Breast epithelium (tissue), 4 donors: ENCODE measurements around the gene MYO5B. TPM values are rescaled to one million over a fixed set of nuclear protein-coding genes. Genes with fewer than 3 reads are reported as not detected.

Experiments used
- DNase-seq, 2 donors: peaks; one replicate each; pipeline ENCODE4 v3.0.0-alpha.2; 2019; ENCODE audit warnings: low spot score in 2 of 2
- H3K27ac ChIP-seq, 2 donors: fragments of 200-600 bp; sonication (generic) in 1 of 2; one replicate each; pipeline ENCODE4 v1.5.1; 2016 to 2019; ENCODE audit warnings: mild to moderate bottlenecking in 1 of 2
- H3K27me3 ChIP-seq, 2 donors: fragments of 200-600 bp; sonication (generic) in 1 of 2; one replicate each; pipeline versions ENCODE4 v1.5.1 to v1.6.0; 2017 to 2019; ENCODE audit warnings: control low read depth in 1 of 2, mild to moderate bottlenecking in 1 of 2
- H3K36me3 ChIP-seq: fragments of 200-600 bp; one replicate; pipeline ENCODE4 v1.5.1; 2019
- H3K4me1 ChIP-seq, 2 donors: fragments of 200-600 bp; sonication (generic); one replicate each; pipeline ENCODE4 v1.5.1; 2016 to 2019; ENCODE audit warnings: control low read depth in 1 of 2
- H3K4me3 ChIP-seq, 3 donors: fragments of 200-600 bp; sonication (generic); 1 replicate in 2 of 3; 2 replicates in 1 of 3; pipeline ENCODE4 v1.5.1; 2016 to 2019; ENCODE audit warnings: mild to moderate bottlenecking in 3 of 3, moderate library complexity in 2 of 3
- H3K9me3 ChIP-seq, 2 donors: fragments of 200-600 bp; sonication (generic) in 1 of 2; one replicate each; pipeline ENCODE4 v1.5.1; 2016 to 2019; ENCODE audit warnings: control low read depth in 1 of 2
- POLR2A ChIP-seq: fragments of 450-650 bp; IDR thresholded peaks from one replicate; pipeline ENCODE4 v1.6.1; 2016; ENCODE audit warnings: antibody characterized with exemption, mild to moderate bottlenecking, moderate library complexity
- POLR2AphosphoS5 ChIP-seq, 3 donors: sonication (generic); formaldehyde crosslinking; IDR thresholded peaks; one replicate each; pipeline ENCODE4 v1.6.1; 2017; ENCODE audit warnings: antibody characterized with exemption in 3 of 3
- intact Hi-C: fragments of 100-400 bp; cut with DNase I; formaldehyde crosslinking; loops from one replicate; pipeline ENCODE4 v1.15.1; 2023; ENCODE audit warnings: low total_unique reads
- total RNA-seq, 3 donors: library from RNA; depleted of rRNA; stranded (reverse); fragments of >200 nt; gene quantifications; one replicate each; pipeline ENCODE4 v1.1.0, GENCODE V29; 2016
- TF ChIP-seq, protein P1 (sequence below), 3 donors: fragments of 450-650 bp; IDR thresholded peaks; one replicate each; pipeline ENCODE4 v1.5.1; 2016 to 2017; ENCODE audit warnings: antibody characterized with exemption in 3 of 3, mild to moderate bottlenecking in 3 of 3, moderate library complexity in 3 of 3

MYO5B gene
- total RNA-seq, 3 donors from 2014 or later = 2.4 to 53.1 (median 22.0) TPM

DNA sequence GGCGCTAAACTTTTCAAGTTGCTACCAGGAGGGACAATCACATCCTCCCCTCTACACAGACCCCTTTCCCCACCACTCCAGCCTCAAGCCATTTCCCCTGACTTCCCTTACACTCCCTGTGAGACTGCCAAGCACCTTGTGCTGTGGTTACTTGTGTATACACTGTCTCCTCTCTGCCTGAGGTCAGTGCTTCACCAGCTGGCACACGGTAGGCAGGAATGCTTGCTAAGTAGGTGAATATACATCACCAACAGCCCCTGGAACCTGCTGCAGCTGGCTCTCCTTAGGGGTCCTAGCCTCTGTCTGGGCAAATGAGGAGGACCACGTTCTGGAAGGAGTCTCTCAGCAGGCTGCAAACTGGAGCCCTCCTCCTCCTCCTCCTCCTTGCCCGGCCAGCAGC lies 343.3 kb downstream of the MYO5B start:
- H3K36me3 ChIP-seq = no peaks in the 10 kb centered on the region
- no peaks in the 10 kb centered on the region for H3K4me1 ChIP-seq
- DNase-seq = no peak
- intact Hi-C loops = no loop called here
- TF ChIP-seq POLR2AphosphoS5 (IDR thresholded peaks at IDR 0.05) (no peak), POLR2A (no peak)
- TF ChIP-seq, protein P1, sequence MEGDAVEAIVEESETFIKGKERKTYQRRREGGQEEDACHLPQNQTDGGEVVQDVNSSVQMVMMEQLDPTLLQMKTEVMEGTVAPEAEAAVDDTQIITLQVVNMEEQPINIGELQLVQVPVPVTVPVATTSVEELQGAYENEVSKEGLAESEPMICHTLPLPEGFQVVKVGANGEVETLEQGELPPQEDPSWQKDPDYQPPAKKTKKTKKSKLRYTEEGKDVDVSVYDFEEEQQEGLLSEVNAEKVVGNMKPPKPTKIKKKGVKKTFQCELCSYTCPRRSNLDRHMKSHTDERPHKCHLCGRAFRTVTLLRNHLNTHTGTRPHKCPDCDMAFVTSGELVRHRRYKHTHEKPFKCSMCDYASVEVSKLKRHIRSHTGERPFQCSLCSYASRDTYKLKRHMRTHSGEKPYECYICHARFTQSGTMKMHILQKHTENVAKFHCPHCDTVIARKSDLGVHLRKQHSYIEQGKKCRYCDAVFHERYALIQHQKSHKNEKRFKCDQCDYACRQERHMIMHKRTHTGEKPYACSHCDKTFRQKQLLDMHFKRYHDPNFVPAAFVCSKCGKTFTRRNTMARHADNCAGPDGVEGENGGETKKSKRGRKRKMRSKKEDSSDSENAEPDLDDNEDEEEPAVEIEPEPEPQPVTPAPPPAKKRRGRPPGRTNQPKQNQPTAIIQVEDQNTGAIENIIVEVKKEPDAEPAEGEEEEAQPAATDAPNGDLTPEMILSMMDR (IDR thresholded peaks at IDR 0.05) = no peak
- no peak overlapping the region for H3K4me3 ChIP-seq
- no peak overlapping the region for H3K27ac ChIP-seq
- H3K27me3 ChIP-seq = no peaks in the 10 kb centered on the region
- H3K9me3 ChIP-seq = no peaks in the 10 kb centered on the region

DNA sequence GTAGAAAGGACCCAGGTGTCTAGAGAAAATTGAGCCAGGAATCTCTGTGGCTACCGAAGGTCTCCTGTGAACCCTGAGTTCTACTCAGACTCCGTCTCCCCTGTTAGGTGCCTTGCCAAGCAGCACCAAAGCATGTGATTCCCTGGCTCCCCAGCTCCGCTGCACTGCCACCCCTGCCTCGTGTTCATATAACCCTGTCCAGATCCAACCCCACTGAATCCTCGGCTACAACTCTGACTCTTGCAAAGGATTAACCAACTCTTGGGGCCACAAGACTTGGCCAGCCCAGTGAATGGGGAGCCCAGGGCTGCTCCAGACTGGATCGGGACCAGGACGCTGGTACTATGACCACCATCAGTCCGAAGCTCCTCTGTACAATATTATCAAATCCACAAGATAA lies 344.3 kb downstream of the MYO5B start:
- TF ChIP-seq, protein P1 (IDR thresholded peaks at IDR 0.05) = no peak
- TF ChIP-seq POLR2AphosphoS5 (IDR thresholded peaks at IDR 0.05) = no peak
- no peak for TF ChIP-seq POLR2A
- DNase-seq = no peak
- Histone ChIP-seq H3K9me3 (no peaks in the 10 kb centered on the region), H3K4me1 (no peaks in the 10 kb centered on the region), H3K27me3 (no peaks in the 10 kb centered on the region), H3K36me3 (no peaks in the 10 kb centered on the region), H3K4me3 (no peak overlapping the region), H3K27ac (no peak overlapping the region)
- intact Hi-C loops = no loop called here

DNA sequence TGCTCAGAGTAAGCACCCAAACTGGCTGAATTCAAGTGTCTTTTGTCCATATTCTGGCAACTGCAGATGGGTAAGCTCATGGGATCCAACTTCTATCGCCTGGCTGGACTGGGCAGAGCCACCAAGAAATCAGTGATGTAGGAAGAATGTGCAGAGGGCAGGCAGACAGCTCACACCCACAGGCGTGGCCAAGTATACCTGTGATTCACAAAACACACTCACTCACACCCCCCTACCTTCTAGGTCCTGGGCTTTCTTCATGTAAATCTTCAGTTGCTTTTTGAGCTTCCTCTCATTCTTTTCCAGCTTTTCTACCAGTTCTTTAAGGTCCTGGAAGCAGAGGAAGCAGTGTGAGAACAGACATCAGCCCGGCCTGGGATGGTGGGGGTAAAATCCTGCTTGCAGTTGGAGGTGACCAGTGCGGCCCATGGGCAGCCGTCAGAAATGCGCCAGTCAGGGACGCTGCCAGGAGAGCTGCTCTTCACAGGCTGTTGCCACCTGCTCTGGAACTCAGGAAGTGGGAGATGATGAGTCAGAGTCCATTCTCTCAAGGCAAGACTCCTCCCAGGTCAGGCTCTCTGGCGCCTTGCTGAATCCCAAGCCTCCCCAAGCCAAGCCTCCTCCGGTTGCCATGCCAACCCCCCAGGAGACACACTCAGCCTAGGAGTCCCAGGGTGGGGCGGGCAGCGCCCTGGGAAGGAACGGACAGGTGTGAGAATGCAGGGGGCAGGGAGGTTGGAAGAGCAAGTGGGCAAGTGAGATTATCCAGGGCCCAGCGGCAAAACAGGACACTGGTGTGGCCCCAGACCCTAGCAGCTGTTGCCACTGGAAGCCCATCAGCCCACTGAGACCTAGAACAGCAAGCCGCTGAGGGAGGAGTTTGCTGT lies 345.4 kb downstream of the MYO5B start:
- intact Hi-C loops = no loop called here

DNA sequence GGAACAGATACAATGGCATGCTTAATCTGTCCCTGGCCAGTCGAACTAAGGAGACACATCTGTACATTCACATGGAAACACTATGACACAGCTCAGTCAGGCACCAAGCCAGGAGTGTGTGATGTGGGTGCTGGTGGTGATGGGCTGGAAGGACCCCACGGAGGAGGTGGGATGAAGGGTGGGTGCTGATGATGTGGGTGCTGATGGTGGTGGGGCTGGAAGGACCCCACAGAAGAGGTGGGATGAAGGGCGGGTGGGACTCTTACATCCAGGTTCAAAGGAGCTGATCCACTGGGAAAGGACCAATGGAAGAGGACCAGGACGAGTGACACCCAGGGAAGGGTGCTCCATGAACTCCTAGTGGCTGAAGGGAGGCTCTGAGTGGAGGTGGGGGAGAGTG lies 346.8 kb downstream of the MYO5B start:
- DNase-seq = no peak
- Histone ChIP-seq H3K4me3 (no peak overlapping the region), H3K9me3 (no peaks in the 10 kb centered on the region), H3K4me1 (no peaks in the 10 kb centered on the region), H3K27me3 (no peaks in the 10 kb centered on the region), H3K27ac (no peak overlapping the region), H3K36me3 (no peaks in the 10 kb centered on the region)
- TF ChIP-seq POLR2A (no peak), POLR2AphosphoS5 (IDR thresholded peaks at IDR 0.05) (no peak)
- TF ChIP-seq, protein P1 (IDR thresholded peaks at IDR 0.05) = no peak
- intact Hi-C loops = no loop called here

More for the DNA sequence above, 345.4 kb downstream of the MYO5B start:
- no peaks in the 10 kb centered on the region for H3K9me3 ChIP-seq
- H3K4me1 ChIP-seq = no peaks in the 10 kb centered on the region
- H3K27ac ChIP-seq = peak overlapping the region in 1 of 2 donors; percentile 34
- TF ChIP-seq POLR2A (no peak), POLR2AphosphoS5 (IDR thresholded peaks at IDR 0.05) (no peak)
- TF ChIP-seq, protein P1 (IDR thresholded peaks at IDR 0.05) = no peak
- no peaks in the 10 kb centered on the region for H3K27me3 ChIP-seq
- H3K4me3 ChIP-seq = no peak overlapping the region
- peak in 1 of 2 donors; percentile 41 for DNase-seq
- no peaks in the 10 kb centered on the region for H3K36me3 ChIP-seq

DNA sequence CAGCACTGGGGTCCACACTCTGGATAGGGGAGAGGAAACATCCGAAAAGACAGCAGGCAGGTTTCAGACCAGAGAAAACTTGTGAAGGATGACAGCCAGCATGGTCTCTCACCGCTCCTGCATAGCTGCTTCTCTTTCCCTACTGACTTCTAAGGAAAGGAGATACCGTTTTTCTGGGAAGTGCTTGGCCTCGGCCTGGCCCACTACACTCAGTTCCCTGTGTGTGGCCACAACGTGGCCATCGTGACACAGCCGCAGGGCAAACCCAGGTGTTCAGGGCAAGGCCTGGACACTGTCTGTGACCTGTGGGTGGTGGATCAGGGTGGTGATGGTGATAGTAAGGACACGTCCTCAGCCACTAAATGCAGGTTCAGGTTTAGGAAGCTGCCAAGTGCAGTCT lies 347.4 kb downstream of the MYO5B start:
- no peaks in the 10 kb centered on the region for H3K9me3 ChIP-seq
- TF ChIP-seq, protein P1 (IDR thresholded peaks at IDR 0.05) = no peak
- TF ChIP-seq POLR2AphosphoS5 (IDR thresholded peaks at IDR 0.05) (no peak), POLR2A (no peak)
- no peak overlapping the region for H3K4me3 ChIP-seq
- DNase-seq = no peak
- H3K27ac ChIP-seq = no peak overlapping the region
- H3K4me1 ChIP-seq = no peaks in the 10 kb centered on the region
- H3K27me3 ChIP-seq = no peaks in the 10 kb centered on the region
- H3K36me3 ChIP-seq = no peaks in the 10 kb centered on the region
- intact Hi-C loops = no loop called here
